ENCODE results near the gene SGPP2. TPM values are rescaled to one million over a fixed set of nuclear protein-coding genes. Genes with fewer than 3 reads are reported as not detected.

The SGPP2 gene
- total RNA-seq, 2 experiments from 2014 or later, result 0.55 to 0.67 TPM

GRCh38 chr2:222459983-222460382, 35.6 kb downstream of the SGPP2 start:
- H3K36me3 Mint-ChIP-seq (ENCODE audit: low read depth), result no peaks in the 10 kb centered on the region
- H3K27me3 Mint-ChIP-seq, result no peaks in the 10 kb centered on the region
- CTCF ChIA-PET, result no interaction called here
- H3K27ac Mint-ChIP-seq, result no peak overlapping the region
- peaks cover 2% of the 10 kb centered on the region for H3K9me3 Mint-ChIP-seq
- no peak for DNase-seq
- POLR2A ChIA-PET, result no interaction called here
- no peaks in the 10 kb centered on the region for H3K4me1 Mint-ChIP-seq
- no peak overlapping the region for H3K4me3 Mint-ChIP-seq

- Mint-ChIP-seq H3K36me3 (ENCODE audit: low read depth) (no peaks in the 10 kb centered on the region), H3K27me3 (no peaks in the 10 kb centered on the region), H3K4me3 (no peak overlapping the region), H3K4me1 (no peaks in the 10 kb centered on the region), H3K9me3 (peaks cover 1% of the 10 kb centered on the region), H3K27ac (no peak overlapping the region)
- no peak for DNase-seq
- ChIA-PET CTCF (no interaction called here), POLR2A (no interaction called here)
These were observed 41.4 kb downstream of the SGPP2 start for GRCh38 chr2:222465746-222466145.

GRCh38 chr2:222468346-222468745, 44.0 kb downstream of the SGPP2 start:
- Mint-ChIP-seq H3K4me3 (no peak overlapping the region), H3K4me1 (no peaks in the 10 kb centered on the region), H3K36me3 (ENCODE audit: low read depth) (no peaks in the 10 kb centered on the region), H3K9me3 (peaks cover 1% of the 10 kb centered on the region), H3K27me3 (no peaks in the 10 kb centered on the region), H3K27ac (no peak overlapping the region)
- POLR2A ChIA-PET, result no interaction called here
- DNase-seq, result no peak
- CTCF ChIA-PET, result interaction anchor here (0.6 to 0.7 kb wide), 3 partner anchors 26 to 603 kb away, joined by 3 read pairs; no protein-coding TSS in a partner anchor

- no peaks in the 10 kb centered on the region for H3K27me3 Mint-ChIP-seq
- H3K4me3 Mint-ChIP-seq, result no peak overlapping the region
- H3K4me1 Mint-ChIP-seq, result no peaks in the 10 kb centered on the region
- no peak overlapping the region for H3K27ac Mint-ChIP-seq
- no peaks in the 10 kb centered on the region for H3K36me3 Mint-ChIP-seq (ENCODE audit: low read depth)
- DNase-seq, result no peak
- POLR2A ChIA-PET, result no interaction called here
- peaks cover 1% of the 10 kb centered on the region for H3K9me3 Mint-ChIP-seq
- CTCF ChIA-PET, result no interaction called here
These were observed 46.6 kb downstream of the SGPP2 start for GRCh38 chr2:222470802-222471468.

- no peak for DNase-seq
- H3K4me1 Mint-ChIP-seq, result peaks cover 2% of the 10 kb centered on the region
- H3K4me3 Mint-ChIP-seq, result no peak overlapping the region
- H3K36me3 Mint-ChIP-seq (ENCODE audit: low read depth), result no peaks in the 10 kb centered on the region
- H3K9me3 Mint-ChIP-seq, result no peaks in the 10 kb centered on the region
- H3K27ac Mint-ChIP-seq, result no peak overlapping the region
- POLR2A ChIA-PET, result no interaction called here
- no peaks in the 10 kb centered on the region for H3K27me3 Mint-ChIP-seq
- CTCF ChIA-PET, result no interaction called here
These were observed 53.7 kb downstream of the SGPP2 start for GRCh38 chr2:222477962-222478608.

GRCh38 chr2:222479859-222480258, 55.5 kb downstream of the SGPP2 start:
- DNase-seq, result no peak
- CTCF ChIA-PET, result no interaction called here
- POLR2A ChIA-PET, result no interaction called here
- peaks cover 2% of the 10 kb centered on the region for H3K27me3 Mint-ChIP-seq
- H3K4me3 Mint-ChIP-seq, result no peak overlapping the region
- no peaks in the 10 kb centered on the region for H3K9me3 Mint-ChIP-seq
- no peaks in the 10 kb centered on the region for H3K36me3 Mint-ChIP-seq (ENCODE audit: low read depth)
- H3K27ac Mint-ChIP-seq, result no peak overlapping the region
- peaks cover 2% of the 10 kb centered on the region for H3K4me1 Mint-ChIP-seq

GRCh38 chr2:222480497-222480896, 56.2 kb downstream of the SGPP2 start:
- no peak overlapping the region for H3K27ac Mint-ChIP-seq
- DNase-seq, result no peak
- H3K36me3 Mint-ChIP-seq (ENCODE audit: low read depth), result no peaks in the 10 kb centered on the region
- peaks cover 2% of the 10 kb centered on the region for H3K4me1 Mint-ChIP-seq
- ChIA-PET CTCF (no interaction called here), POLR2A (no interaction called here)
- H3K4me3 Mint-ChIP-seq, result no peak overlapping the region
- H3K27me3 Mint-ChIP-seq, result peaks cover 2% of the 10 kb centered on the region
- H3K9me3 Mint-ChIP-seq, result no peaks in the 10 kb centered on the region

GRCh38 chr2:222481941-222482340, 57.6 kb downstream of the SGPP2 start:
- H3K4me3 Mint-ChIP-seq, result no peak overlapping the region
- no peak overlapping the region for H3K27ac Mint-ChIP-seq
- H3K27me3 Mint-ChIP-seq, result peaks cover 2% of the 10 kb centered on the region
- peaks cover 2% of the 10 kb centered on the region for H3K4me1 Mint-ChIP-seq
- ChIA-PET CTCF (interaction anchor here (1.0 kb wide), 1 partner anchor 56 kb away, joined by 3 read pairs; no protein-coding TSS in a partner anchor), POLR2A (no interaction called here)
- no peaks in the 10 kb centered on the region for H3K9me3 Mint-ChIP-seq
- DNase-seq, result no peak
- no peaks in the 10 kb centered on the region for H3K36me3 Mint-ChIP-seq (ENCODE audit: low read depth)

GRCh38 chr2:222483513-222484039, 59.2 kb downstream of the SGPP2 start:
- Mint-ChIP-seq H3K4me1 (peaks cover 2% of the 10 kb centered on the region), H3K4me3 (no peak overlapping the region), H3K27me3 (peaks cover 2% of the 10 kb centered on the region), H3K27ac (no peak overlapping the region), H3K9me3 (no peaks in the 10 kb centered on the region), H3K36me3 (ENCODE audit: low read depth) (no peaks in the 10 kb centered on the region)
- POLR2A ChIA-PET, result no interaction called here
- CTCF ChIA-PET, result no interaction called here
- DNase-seq, result no peak

- Mint-ChIP-seq H3K27ac (no peak overlapping the region), H3K4me3 (no peak overlapping the region), H3K4me1 (no peaks in the 10 kb centered on the region), H3K9me3 (no peaks in the 10 kb centered on the region), H3K36me3 (ENCODE audit: low read depth) (no peaks in the 10 kb centered on the region), H3K27me3 (peaks cover 2% of the 10 kb centered on the region)
- DNase-seq, result no peak
- ChIA-PET POLR2A (no interaction called here), CTCF (no interaction called here)
These were observed 61.2 kb downstream of the SGPP2 start for GRCh38 chr2:222485367-222486211.

GRCh38 chr2:222490131-222490530, 65.8 kb downstream of the SGPP2 start:
- H3K9me3 Mint-ChIP-seq, result no peaks in the 10 kb centered on the region
- H3K36me3 Mint-ChIP-seq (ENCODE audit: low read depth), result no peaks in the 10 kb centered on the region
- POLR2A ChIA-PET, result no interaction called here
- no peaks in the 10 kb centered on the region for H3K4me1 Mint-ChIP-seq
- H3K27me3 Mint-ChIP-seq, result no peaks in the 10 kb centered on the region
- no peak overlapping the region for H3K27ac Mint-ChIP-seq
- DNase-seq, result no peak
- no peak overlapping the region for H3K4me3 Mint-ChIP-seq
- CTCF ChIA-PET, result interaction anchor here (0.7 kb wide), 1 partner anchor 49 kb away, joined by 3 read pairs; no protein-coding TSS in a partner anchor

- Mint-ChIP-seq H3K27me3 (no peaks in the 10 kb centered on the region), H3K4me3 (no peak overlapping the region), H3K9me3 (no peaks in the 10 kb centered on the region), H3K36me3 (ENCODE audit: low read depth) (no peaks in the 10 kb centered on the region), H3K4me1 (no peaks in the 10 kb centered on the region), H3K27ac (no peak overlapping the region)
- ChIA-PET CTCF (no interaction called here), POLR2A (no interaction called here)
- DNase-seq, result no peak
These were observed 68.3 kb downstream of the SGPP2 start for GRCh38 chr2:222492683-222493082.

- CTCF ChIA-PET, result no interaction called here
- no peak for DNase-seq
- no peaks in the 10 kb centered on the region for H3K9me3 Mint-ChIP-seq
These were observed 69.9 kb downstream of the SGPP2 start for GRCh38 chr2:222494104-222494739.

More at GRCh38 chr2:222494104-222494739, 69.9 kb downstream of the SGPP2 start:
- POLR2A ChIA-PET, result no interaction called here
- Mint-ChIP-seq H3K4me3 (no peak overlapping the region), H3K27me3 (no peaks in the 10 kb centered on the region), H3K36me3 (ENCODE audit: low read depth) (no peaks in the 10 kb centered on the region), H3K27ac (no peak overlapping the region), H3K4me1 (no peaks in the 10 kb centered on the region)

Data from activated CD4-positive, alpha-beta T cell treated with anti-CD3 and anti-CD28 coated beads, Interleukin-2, amount 10 ng/mL, durations not matched to agents 7 days and 5 days (primary cell).